Body of pancreas (tissue), 4 donors: Measurements from ENCODE around the gene ASTN2. TPM values are rescaled to one million over a fixed set of nuclear protein-coding genes. Genes with fewer than 3 reads are reported as not detected.

Source experiments
- ATAC-seq: fragments of 150-250 bp; one replicate; pipeline ENCODE4 v1.9.1; 2016
- DNase-seq, 4 donors: peaks; one replicate each; pipeline ENCODE4 v3.0.0-alpha.2; 2019
- H3K27ac ChIP-seq, 4 donors: fragments of 200-600 bp; sonication (generic); 1 replicate in 3 of 4; 2 replicates in 1 of 4; pipeline versions ENCODE4 v1.5.1 to v1.6.1; 2016 to 2019; ENCODE audit warnings: mild to moderate bottlenecking in 1 of 4, mixed read lengths in 1 of 4, moderate library complexity in 1 of 4
- H3K27me3 ChIP-seq, 2 donors: fragments of 200-600 bp; sonication (generic); one replicate each; pipeline ENCODE4 v1.6.0; 2016; ENCODE audit warnings: mild to moderate bottlenecking in 1 of 2
- H3K36me3 ChIP-seq, 2 donors: fragments of 200-600 bp; sonication (generic); replicated peaks in 1 of 2; 2 replicates each; pipeline ENCODE4 v1.5.1; 2016; ENCODE audit warnings: low read depth in 2 of 2; ENCODE audit not compliant: insufficient read depth in 1 of 2
- H3K4me1 ChIP-seq: fragments of 200-600 bp; sonication (generic); one replicate; pipeline ENCODE4 v1.6.0; 2016
- H3K4me3 ChIP-seq, 2 donors: fragments of 200-600 bp; sonication (generic); 1 replicate in 1 of 2; 2 replicates in 1 of 2; pipeline ENCODE4 v1.5.1; 2016 to 2019
- H3K9me3 ChIP-seq, 3 donors: fragments of 200-600 bp; sonication (generic); 1 replicate in 2 of 3; 2 replicates in 1 of 3; pipeline ENCODE4 v1.5.1; 2016
- POLR2A ChIP-seq, 3 donors: fragments of 450-650 bp; IDR thresholded peaks; one replicate each; pipeline ENCODE4 v1.6.1; 2016; ENCODE audit warnings: antibody characterized with exemption in 3 of 3, mild to moderate bottlenecking in 2 of 3
- WGBS, 2 donors: methylation state at CpG; one replicate each; pipeline ENCODE4 v1.1.5; 2017; 5-methylcytosine and 5-hydroxymethylcytosine counted together
- intact Hi-C: fragments of 100-400 bp; cut with DNase I; formaldehyde crosslinking; loops from one replicate; pipeline ENCODE4 v1.15.1; 2023
- total RNA-seq, 2 donors: library from RNA; depleted of rRNA; stranded (reverse); fragments of >200 nt; gene quantifications; one replicate each; pipeline ENCODE4 v1.1.0, GENCODE V29; 2016
- TF ChIP-seq, protein P1 (sequence below), 7 experiments: fragments of 450-650 bp in 4 of 7; fragments of 200-600 bp in 3 of 7; sonication (generic) in 3 of 7; IDR thresholded peaks; one replicate each; pipeline ENCODE4 v1.5.1; 2016 to 2019; ENCODE audit warnings: antibody characterized with exemption in 7 of 7

ASTN2 gene
- total RNA-seq, 2 donors from 2014 or later = 8.2 to 9.6 TPM

DNA sequence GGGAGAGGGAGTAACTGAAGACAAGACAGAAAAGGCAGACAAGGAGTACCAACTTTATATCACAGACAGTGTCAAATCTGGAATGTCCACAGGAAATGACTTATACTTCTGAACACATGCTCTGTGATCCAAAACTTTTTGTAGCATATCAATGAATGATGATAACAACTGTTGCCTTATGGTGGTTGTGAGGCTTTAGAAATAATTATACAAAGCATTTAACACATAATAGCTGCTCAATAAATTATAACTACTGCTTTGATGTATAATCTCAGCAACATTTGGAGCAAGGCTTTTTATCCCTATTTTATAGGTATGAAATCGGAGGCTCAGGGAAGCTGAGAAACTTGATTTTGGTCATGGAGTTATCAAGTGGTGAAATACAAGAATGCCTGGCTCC, 3.3 kb upstream of the ASTN2 start:
- H3K27me3 ChIP-seq = peaks cover 0 to 5% of the 10 kb centered on the region in 2 donors
- no peak for DNase-seq
- no peak overlapping the region for H3K27ac ChIP-seq
- H3K4me1 ChIP-seq = peaks cover 17% of the 10 kb centered on the region
- ATAC-seq = no peak
- 90 to 97% methylated on average over 1 of the region's 1 CpG for WGBS, 2 donors
- TF ChIP-seq, protein P1, sequence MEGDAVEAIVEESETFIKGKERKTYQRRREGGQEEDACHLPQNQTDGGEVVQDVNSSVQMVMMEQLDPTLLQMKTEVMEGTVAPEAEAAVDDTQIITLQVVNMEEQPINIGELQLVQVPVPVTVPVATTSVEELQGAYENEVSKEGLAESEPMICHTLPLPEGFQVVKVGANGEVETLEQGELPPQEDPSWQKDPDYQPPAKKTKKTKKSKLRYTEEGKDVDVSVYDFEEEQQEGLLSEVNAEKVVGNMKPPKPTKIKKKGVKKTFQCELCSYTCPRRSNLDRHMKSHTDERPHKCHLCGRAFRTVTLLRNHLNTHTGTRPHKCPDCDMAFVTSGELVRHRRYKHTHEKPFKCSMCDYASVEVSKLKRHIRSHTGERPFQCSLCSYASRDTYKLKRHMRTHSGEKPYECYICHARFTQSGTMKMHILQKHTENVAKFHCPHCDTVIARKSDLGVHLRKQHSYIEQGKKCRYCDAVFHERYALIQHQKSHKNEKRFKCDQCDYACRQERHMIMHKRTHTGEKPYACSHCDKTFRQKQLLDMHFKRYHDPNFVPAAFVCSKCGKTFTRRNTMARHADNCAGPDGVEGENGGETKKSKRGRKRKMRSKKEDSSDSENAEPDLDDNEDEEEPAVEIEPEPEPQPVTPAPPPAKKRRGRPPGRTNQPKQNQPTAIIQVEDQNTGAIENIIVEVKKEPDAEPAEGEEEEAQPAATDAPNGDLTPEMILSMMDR (IDR thresholded peaks at IDR 0.05) = no peak
- no peak for TF ChIP-seq POLR2A (IDR thresholded peaks at IDR 0.05)
- intact Hi-C loops = no loop called here
- H3K4me3 ChIP-seq = no peak overlapping the region
- H3K9me3 ChIP-seq = no peaks in the 10 kb centered on the region
- H3K36me3 ChIP-seq = no peaks in the 10 kb centered on the region

DNA sequence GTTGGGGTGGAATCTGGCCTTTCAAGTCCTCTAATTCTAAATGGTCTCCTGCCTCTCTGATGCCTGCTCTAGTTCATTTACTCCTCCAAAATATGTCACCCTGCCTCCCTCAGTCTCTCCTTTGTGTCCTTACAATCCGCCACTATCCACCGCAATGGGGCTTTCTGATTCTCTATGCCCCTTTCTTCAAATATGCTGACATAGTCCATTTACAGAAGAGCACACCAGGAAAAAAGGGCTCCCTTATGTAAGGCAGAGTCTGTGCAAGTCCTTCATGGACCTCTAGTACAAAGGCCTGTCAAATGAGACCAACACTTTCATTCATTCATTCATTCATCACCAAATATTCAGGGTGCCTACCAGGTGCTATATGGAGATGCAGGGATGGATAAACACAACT, 2.0 kb upstream of the ASTN2 start:
- DNase-seq (no peak), ATAC-seq (no peak)
- no peaks in the 10 kb centered on the region for H3K36me3 ChIP-seq
- H3K9me3 ChIP-seq = no peaks in the 10 kb centered on the region
- no peak overlapping the region for H3K27ac ChIP-seq
- TF ChIP-seq, protein P1 (IDR thresholded peaks at IDR 0.05) = no peak
- TF ChIP-seq POLR2A (IDR thresholded peaks at IDR 0.05) = no peak
- 87 to 95% methylated on average over 2 of the region's 2 CpGs for WGBS, 2 donors
- H3K4me3 ChIP-seq = no peak overlapping the region
- peaks cover 29% of the 10 kb centered on the region for H3K4me1 ChIP-seq
- peaks cover 0 to 5% of the 10 kb centered on the region in 2 donors for H3K27me3 ChIP-seq
- intact Hi-C loops = no loop called here

DNA sequence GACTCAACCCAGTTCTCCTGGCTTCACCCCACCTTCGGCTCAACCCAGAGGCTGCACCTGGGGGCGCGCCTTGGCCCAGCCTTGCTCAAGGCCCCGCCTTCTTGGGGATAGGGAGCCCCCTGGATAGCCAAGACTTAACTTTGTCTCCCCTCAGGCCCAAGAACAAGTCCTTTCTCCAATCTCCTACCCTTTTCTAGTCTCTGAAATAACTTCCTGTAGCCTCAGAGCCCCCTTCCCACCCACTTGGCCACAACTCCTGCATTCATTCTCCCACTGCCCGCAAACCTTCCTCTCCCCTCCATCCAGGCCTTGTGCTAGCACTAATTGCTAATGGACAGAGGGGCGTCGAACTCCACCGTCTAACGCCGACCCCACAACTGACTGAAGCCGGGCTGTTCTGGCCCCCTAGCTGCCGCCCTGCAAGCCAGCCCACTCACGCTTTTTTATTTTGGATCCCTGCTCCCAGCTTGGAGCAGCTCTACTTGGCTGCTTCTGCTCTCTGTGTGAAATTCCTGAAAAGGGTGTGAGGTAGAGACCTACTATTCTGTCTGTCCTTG, 579 bp upstream of the ASTN2 start:
- H3K36me3 ChIP-seq = no peaks in the 10 kb centered on the region
- H3K27ac ChIP-seq = no peak overlapping the region
- intact Hi-C loops = no loop called here
- no peaks in the 10 kb centered on the region for H3K9me3 ChIP-seq
- H3K4me3 ChIP-seq = no peak overlapping the region
- no peak for ATAC-seq
- 29 to 31% methylated on average over 13 of the region's 13 CpGs for WGBS, 2 donors
- peaks cover 29% of the 10 kb centered on the region for H3K4me1 ChIP-seq
- peaks cover 0 to 5% of the 10 kb centered on the region in 2 donors for H3K27me3 ChIP-seq
- no peak for DNase-seq
- no peak for TF ChIP-seq POLR2A (IDR thresholded peaks at IDR 0.05)
- TF ChIP-seq, protein P1 (IDR thresholded peaks at IDR 0.05) = no peak

DNA sequence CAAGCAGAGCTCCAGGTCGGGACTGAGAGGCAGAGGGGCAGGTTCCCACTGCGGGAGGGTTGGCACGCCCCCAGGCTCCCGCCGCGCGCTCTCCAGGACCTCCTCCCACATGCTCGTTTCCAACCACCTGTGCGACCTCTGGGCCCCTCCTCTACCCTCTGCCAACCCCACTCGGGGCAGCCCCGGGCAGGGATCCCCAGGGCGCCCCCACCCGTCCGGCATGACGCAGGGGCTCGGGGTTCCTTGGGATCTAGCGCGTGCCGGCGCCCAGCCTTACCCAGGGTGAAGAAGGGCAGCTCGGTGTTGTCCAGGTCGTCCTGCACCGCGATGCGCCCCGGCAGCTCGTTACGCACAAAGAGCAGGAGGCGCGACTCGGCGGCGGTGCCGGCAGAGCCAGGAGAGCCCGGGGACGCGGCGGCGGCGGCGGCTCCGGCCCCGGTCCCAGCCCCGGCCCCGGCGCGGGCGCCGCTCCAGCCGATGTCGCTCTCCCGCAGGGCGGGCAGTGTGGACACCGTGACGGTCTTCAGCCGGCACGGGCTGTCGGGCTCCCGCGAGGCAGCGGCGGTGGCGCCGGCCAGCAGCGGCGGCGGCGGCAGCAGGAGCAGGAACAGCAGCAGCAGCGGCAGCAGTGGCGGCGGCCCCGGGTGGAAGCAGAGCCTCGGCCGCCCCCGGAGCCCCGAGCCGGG, 494 bp downstream of the ASTN2 start:
- ATAC-seq (peak; percentile 66), DNase-seq (peak; percentile 15 to 53 (median 44))
- Histone ChIP-seq H3K9me3 (no peaks in the 10 kb centered on the region), H3K27me3 (peaks cover 0 to 5% of the 10 kb centered on the region in 2 donors), H3K4me3 (peak overlapping the region; percentile 24 to 41), H3K36me3 (no peaks in the 10 kb centered on the region), H3K27ac (no peak overlapping the region), H3K4me1 (peaks cover 29% of the 10 kb centered on the region)
- TF ChIP-seq, protein P1 (IDR thresholded peaks at IDR 0.05) = no peak
- TF ChIP-seq POLR2A (IDR thresholded peaks at IDR 0.05) = no peak
- intact Hi-C loops = no loop called here
- WGBS, 2 donors = 1% methylated on average over 66 of the region's 77 CpGs; no CpG with 5 or more reads in 1 of the 2 donors
